Endodermal cell (in vitro differentiated cells): Measurements from ENCODE around the gene CSNK2A1. TPM values are rescaled to one million over a fixed set of nuclear protein-coding genes. Genes with fewer than 3 reads are reported as not detected.
"Not testable (repeated sequence)": the region's sequence is repeated elsewhere in the genome, so short reads cannot be mapped to it uniquely, and the experiment has no call there.

Experiments
- DNase-seq: peaks from one replicate; pipeline ENCODE4 v3.0.0-alpha.2; 2017
- H3K27ac ChIP-seq: 2 replicates; pipeline ENCODE4 v1.5.1; 2013; ENCODE audit warnings: mild to moderate bottlenecking, low read depth, low read length, moderate library complexity
- H3K27me3 ChIP-seq: 2 replicates; pipeline ENCODE4 v1.6.1; 2013; ENCODE audit warnings: mild to moderate bottlenecking, low read length, moderate library complexity; ENCODE audit not compliant: insufficient read depth, control insufficient read depth, poor library complexity, severe bottlenecking
- H3K36me3 ChIP-seq: 2 replicates; pipeline ENCODE4 v1.7.0; 2013; ENCODE audit warnings: mild to moderate bottlenecking, low read length, moderate library complexity; ENCODE audit not compliant: control insufficient read depth, insufficient read depth
- H3K4me1 ChIP-seq: one replicate; pipeline ENCODE4 v1.7.0; 2013; ENCODE audit warnings: low read length; ENCODE audit not compliant: control insufficient read depth, insufficient read depth
- H3K4me3 ChIP-seq: 2 replicates; pipeline ENCODE4 v1.5.1; 2013; ENCODE audit warnings: mild to moderate bottlenecking, low read length, moderate library complexity
- H3K9ac ChIP-seq: 2 replicates; pipeline ENCODE4 v1.6.1; 2013; ENCODE audit warnings: mild to moderate bottlenecking, low read length, moderate library complexity; ENCODE audit not compliant: poor library complexity, severe bottlenecking; ENCODE audit errors: extremely low read depth
- H3K9me3 ChIP-seq: 2 replicates; pipeline ENCODE4 v1.6.1; 2013; ENCODE audit warnings: mild to moderate bottlenecking, low read length, moderate library complexity; ENCODE audit not compliant: control insufficient read depth
- H3K27ac Mint-ChIP-seq: 2 replicates; pipeline ENCODE4 v1.8.0; 2020; ENCODE audit warnings: mixed read lengths
- H3K27me3 Mint-ChIP-seq: 2 replicates; pipeline ENCODE4 v1.8.0; 2021; ENCODE audit warnings: mild to moderate bottlenecking, mixed read lengths; ENCODE audit not compliant: insufficient read depth
- H3K36me3 Mint-ChIP-seq: 2 replicates; pipeline ENCODE4 v1.8.0; 2020; ENCODE audit warnings: low read depth, mixed read lengths
- H3K4me1 Mint-ChIP-seq: 2 replicates; pipeline ENCODE4 v1.8.0; 2020; ENCODE audit warnings: mixed read lengths
- H3K4me3 Mint-ChIP-seq: 2 replicates; pipeline ENCODE4 v1.8.0; 2020; ENCODE audit warnings: mild to moderate bottlenecking, moderate library complexity, mixed read lengths
- H3K9me3 Mint-ChIP-seq: 2 replicates; pipeline ENCODE4 v1.8.0; 2020; ENCODE audit warnings: mild to moderate bottlenecking, mixed read lengths
- CTCF ChIP-seq: fragments of 200-600 bp; sonication (generic); conservative IDR thresholded peaks from 2 replicates; pipeline ENCODE4 v1.5.0; 2021; ENCODE audit warnings: antibody characterized with exemption, mild to moderate bottlenecking
- WGBS, 2 experiments: methylation state at CpG; one replicate each; pipeline versions ENCODE4 v1.1.5 to v1.1.7; 2013; ENCODE audit warnings: missing lambda C conversion rate in 2 of 2, mixed read lengths in 1 of 2; ENCODE audit not compliant: insufficient coverage in 1 of 2, insufficient read length in 1 of 2; 5-methylcytosine and 5-hydroxymethylcytosine counted together
- total RNA-seq, 2 donors: library from RNA; stranded (reverse); fragmentation: NEBNext Ultra II Directional in 1 of 2; extraction: Animal tissue kit (Norgen Biotek cat#: 25700) in 1 of 2; gene quantifications; 2 replicates in 1 of 2; 3 replicates in 1 of 2; pipeline ENCODE4 v1.2.1, GENCODE V29; 2021

The CSNK2A1 gene
- total RNA-seq, 2 donors from 2014 or later, result 202 to 239 TPM

- WGBS, 2 experiments, result 93 to 100% methylated on average over 3 to 8 of the region's 8 CpGs
- no peak overlapping the region for H3K4me3 Mint-ChIP-seq
- H3K9ac ChIP-seq, result no peak overlapping the region
- H3K27me3 Mint-ChIP-seq, result no peaks in the 10 kb centered on the region
- peaks cover 95% of the 10 kb centered on the region for H3K36me3 ChIP-seq
- peaks cover 16% of the 10 kb centered on the region for H3K4me1 Mint-ChIP-seq
- H3K4me3 ChIP-seq, result no peak overlapping the region
- no peak for TF ChIP-seq CTCF
- peaks cover 21% of the 10 kb centered on the region for H3K9me3 ChIP-seq
- peaks cover 8% of the 10 kb centered on the region for H3K4me1 ChIP-seq
- no peak for DNase-seq
- H3K27ac ChIP-seq, result no peak overlapping the region
- H3K9me3 Mint-ChIP-seq, result peaks cover 13% of the 10 kb centered on the region
- no peak overlapping the region for H3K27ac Mint-ChIP-seq
- H3K27me3 ChIP-seq, result no peaks in the 10 kb centered on the region
- peaks cover 79% of the 10 kb centered on the region for H3K36me3 Mint-ChIP-seq
These were observed 65.3 kb downstream of the CSNK2A1 start for GRCh38 chr20:478010-478948.

GRCh38 chr20:476561-477249, 66.9 kb downstream of the CSNK2A1 start:
- WGBS, 2 experiments, result 95 to 97% methylated on average over 4 to 6 of the region's 6 CpGs
- H3K4me1 Mint-ChIP-seq, H3K9ac ChIP-seq, H3K4me3 ChIP-seq, H3K4me3 Mint-ChIP-seq, H3K4me1 ChIP-seq, H3K27me3 Mint-ChIP-seq, H3K27ac Mint-ChIP-seq, H3K27ac ChIP-seq, DNase-seq, H3K27me3 ChIP-seq: not testable (repeated sequence)
- Histone ChIP-seq H3K36me3 (peaks cover 83% of the 10 kb centered on the region), H3K9me3 (peaks cover 30% of the 10 kb centered on the region)
- peaks cover 28% of the 10 kb centered on the region for H3K9me3 Mint-ChIP-seq
- H3K36me3 Mint-ChIP-seq, result peaks cover 77% of the 10 kb centered on the region

- Mint-ChIP-seq H3K4me1 (no peaks in the 10 kb centered on the region), H3K9me3 (peaks cover 38% of the 10 kb centered on the region), H3K36me3 (peaks cover 72% of the 10 kb centered on the region), H3K27ac (no peak overlapping the region), H3K27me3 (peaks cover 5% of the 10 kb centered on the region), H3K4me3 (no peak overlapping the region)
- Histone ChIP-seq H3K4me1 (no peaks in the 10 kb centered on the region), H3K4me3 (no peak overlapping the region), H3K9me3 (peaks cover 40% of the 10 kb centered on the region), H3K27ac (no peak overlapping the region), H3K9ac (no peak overlapping the region), H3K36me3 (peaks cover 73% of the 10 kb centered on the region), H3K27me3 (no peaks in the 10 kb centered on the region)
- no peak for DNase-seq
- no peak for TF ChIP-seq CTCF
- 94 to 95% methylated on average over 6 of the region's 6 CpGs for WGBS, 2 experiments
These were observed 67.9 kb downstream of the CSNK2A1 start for GRCh38 chr20:475463-476357.
